ENCODE data around the gene BRPF1.
A peak's percentile ranks its signal among the peaks of the same experiment; 100 is the strongest.

The BRPF1 gene

DNA sequence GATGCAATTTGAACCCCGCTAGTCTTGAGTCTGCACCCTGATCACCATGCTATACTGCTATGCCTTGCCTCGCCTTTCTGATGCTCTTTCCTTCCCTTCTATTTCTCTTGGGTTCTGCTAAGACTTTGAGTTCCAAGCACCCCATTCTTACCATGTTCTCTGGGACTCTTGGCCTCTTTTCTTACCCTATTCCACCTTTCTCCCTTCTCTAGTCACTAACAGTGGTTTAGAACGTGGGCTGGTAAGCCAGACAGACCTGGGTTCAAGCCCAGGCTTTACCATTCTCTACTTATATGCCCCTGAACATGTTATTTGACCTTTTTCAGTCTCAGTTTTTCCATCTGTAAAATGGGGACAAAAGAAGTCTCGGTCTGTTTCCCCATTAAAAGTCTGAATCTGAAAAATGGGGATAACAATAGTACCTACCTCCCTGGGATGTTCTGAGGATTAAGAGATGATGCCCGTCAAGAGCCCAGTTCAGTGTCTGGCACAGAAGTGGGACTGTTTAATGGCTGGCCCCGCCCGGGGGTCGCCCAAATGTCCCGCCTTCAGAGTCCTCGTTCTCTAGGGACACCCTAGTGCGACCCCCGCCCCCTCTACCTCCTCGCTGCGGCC, 60.4 kb downstream of the BRPF1 start:
- H3K4me3 ChIP-seq (ENCODE audit: low read length): peak overlapping the region; percentile 94

DNA sequence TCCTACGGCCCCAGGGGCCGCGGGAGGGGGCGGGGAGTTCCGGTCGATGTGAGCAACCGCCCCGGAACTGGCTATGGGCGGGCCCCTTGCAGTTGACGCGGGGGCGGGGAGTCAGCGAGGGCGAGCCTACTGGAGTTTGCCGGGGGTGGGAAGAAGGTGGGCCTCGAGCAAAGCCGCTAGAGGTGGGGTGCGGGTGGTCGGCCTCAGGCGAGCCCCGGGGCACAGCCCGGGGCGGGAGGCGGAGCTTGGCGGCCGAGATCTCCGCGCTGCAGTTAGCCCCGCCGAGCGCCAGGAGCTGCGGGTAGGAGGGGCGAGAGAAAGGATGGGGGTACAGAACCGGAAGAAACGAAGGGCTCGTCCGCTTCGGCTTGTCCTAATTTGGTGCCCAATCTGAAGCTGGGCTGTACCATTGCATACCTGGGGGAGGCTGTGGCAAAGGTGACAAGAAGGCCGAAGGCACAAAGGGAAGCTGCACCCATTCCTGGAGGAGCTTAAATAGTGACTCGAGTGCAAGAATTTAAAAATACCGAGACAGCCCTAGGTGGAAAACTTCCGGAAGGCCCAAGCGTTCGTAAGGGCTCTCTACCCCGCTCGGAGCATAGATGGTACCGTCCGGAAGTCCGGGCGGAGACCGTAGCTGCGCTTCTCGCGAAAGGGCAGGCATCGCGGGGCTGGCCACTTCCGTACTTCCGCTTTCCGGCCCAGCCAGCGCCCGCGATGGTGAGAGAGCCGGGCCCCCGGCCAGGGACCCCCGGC, 61.0 kb downstream of the BRPF1 start, which contains the start of the genes ARPC4 and TADA3:
Gene ARPC4 (plus strand): TSS at position 678 of the 756 bp plus-strand sequence. CDS start 40 bp downstream, at position 718.
Gene TADA3 (minus strand): TSS at position 69 of the 756 bp plus-strand sequence. CDS start 1,007 bp downstream, outside the sequence.
- peak within 1 kb of the TSS; percentile 94 for H3K4me3 ChIP-seq (ENCODE audit: low read length)
- TF ChIP-seq ZNF274 (IDR thresholded peaks at IDR 0.05; ENCODE audit: low read depth, low read length): no peak

More for the DNA sequence above, 60.4 kb downstream of the BRPF1 start:
- TF ChIP-seq ZNF274 (IDR thresholded peaks at IDR 0.05; ENCODE audit: low read depth, low read length): no peak

DNA sequence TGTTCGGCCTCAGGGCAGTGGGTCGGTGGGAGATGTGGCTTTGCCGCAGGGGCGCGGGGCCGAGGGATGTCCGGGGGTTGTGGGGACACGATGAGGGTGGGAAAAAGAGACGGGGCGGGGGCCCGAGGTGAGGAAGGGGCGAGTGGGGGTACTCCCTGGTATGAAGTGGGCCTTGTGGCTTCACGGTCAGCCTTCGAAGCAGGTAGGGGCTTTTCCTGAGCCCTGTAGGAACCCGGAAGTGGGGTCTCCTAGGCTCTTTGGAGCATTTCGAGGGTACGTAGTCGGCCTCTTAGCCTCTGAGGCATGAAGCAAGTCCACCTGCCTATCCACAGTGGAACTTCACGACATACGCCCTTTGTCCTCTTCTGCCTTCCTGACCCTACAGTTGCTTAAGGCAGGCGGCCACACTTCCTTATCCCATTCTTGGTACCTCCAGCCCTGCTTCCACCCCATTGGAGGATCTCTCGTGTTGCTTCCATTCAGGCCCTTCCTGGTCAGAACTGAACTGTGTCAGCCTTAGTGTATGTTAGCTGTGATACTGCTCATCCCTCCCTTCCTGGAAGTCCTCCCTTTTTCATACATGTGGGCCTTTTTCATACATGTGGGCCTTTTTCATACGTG, 61.7 kb downstream of the BRPF1 start:
- peak overlapping the region; percentile 94 for H3K4me3 ChIP-seq (ENCODE audit: low read length)
- TF ChIP-seq ZNF274 (IDR thresholded peaks at IDR 0.05; ENCODE audit: low read depth, low read length): no peak

- no peak for TF ChIP-seq ZNF274 (IDR thresholded peaks at IDR 0.05; ENCODE audit: low read depth, low read length)
- peak overlapping the region; percentile 94; the same call in 1 of the 2 replicates for H3K4me3 ChIP-seq (ENCODE audit: low read length)
Measured at GRCh38 chr3:9794400-9794799, 62.9 kb downstream of the BRPF1 start.

- peak overlapping the region; percentile 94; the same call in 1 of the 2 replicates for H3K4me3 ChIP-seq (ENCODE audit: low read length)
- no peak for TF ChIP-seq ZNF274 (IDR thresholded peaks at IDR 0.05; ENCODE audit: low read depth, low read length)
Measured at GRCh38 chr3:9795207-9795606, 63.7 kb downstream of the BRPF1 start.

- no peak for TF ChIP-seq ZNF274 (IDR thresholded peaks at IDR 0.05; ENCODE audit: low read depth, low read length)
- H3K4me3 ChIP-seq (ENCODE audit: low read length): no peak overlapping the region
Measured at GRCh38 chr3:9797196-9797945, 65.8 kb downstream of the BRPF1 start.
